IMR-90 (cell line): ENCODE results near the gene RNF144A. TPM values are rescaled to one million over a fixed set of nuclear protein-coding genes. Genes with fewer than 3 reads are reported as not detected.

Source experiments
- ATAC-seq: fragments of 200-7000 bp; cut with Tn5 transposase; 2 replicates; pipeline ENCODE4 v1.9.1; 2020; ENCODE audit warnings: low read depth, mild to moderate bottlenecking, moderate library complexity
- BruUV-seq: library from RNA; stranded (reverse); fragments of 400-500 nt; replicated peaks from 2 replicates; lab custom pipeline; 2021; lab: Mats Ljungman, UMichigan
- CTCF ChIA-PET: fragments of 300-600 bp; formaldehyde crosslinking; extraction: SDS; loops from one replicate; lab custom pipeline; 2021; ENCODE audit warnings: antibody characterized with exemption; lab: Yijun Ruan, JAX
- POLR2A ChIA-PET: fragments of 300-600 bp; sonication (Branson Sonifier 250); formaldehyde crosslinking; loops from one replicate; lab custom pipeline; 2022; ENCODE audit warnings: antibody characterized with exemption; ENCODE audit not compliant: unreplicated experiment; lab: Charles Lee
- DNase-seq: peaks from one replicate; pipeline ENCODE4 v3.0.0; 2013
- H2AFZ ChIP-seq: replicated peaks from 2 replicates; pipeline ENCODE3; 2013; ENCODE audit warnings: low read length, mild to moderate bottlenecking; ENCODE audit not compliant: poor library complexity
- H2AK5ac ChIP-seq: 2 replicates; pipeline ENCODE4 v1.6.1; 2013; ENCODE audit warnings: low read depth, low read length, inconsistent platforms
- H2AK9ac ChIP-seq: replicated peaks from 2 replicates; pipeline ENCODE3; 2013; ENCODE audit warnings: mild to moderate bottlenecking, low read depth, low read length, moderate library complexity; ENCODE audit not compliant: poor library complexity
- H2BK120ac ChIP-seq: 2 replicates; pipeline ENCODE4 v1.6.1; 2013; ENCODE audit warnings: low read depth, low read length, inconsistent platforms
- H2BK15ac ChIP-seq: 3 replicates; pipeline ENCODE4 v1.6.1; 2013; ENCODE audit warnings: low read depth, low read length, inconsistent platforms
- H2BK20ac ChIP-seq: 2 replicates; pipeline ENCODE4 v1.6.1; 2013; ENCODE audit warnings: low read depth, mild to moderate bottlenecking, inconsistent platforms, low read length, moderate library complexity
- H2BK5ac ChIP-seq: 2 replicates; pipeline ENCODE4 v1.6.1; 2013; ENCODE audit warnings: mild to moderate bottlenecking, low read depth, low read length, inconsistent platforms; ENCODE audit not compliant: poor library complexity, severe bottlenecking
- H3K14ac ChIP-seq: replicated peaks from 2 replicates; pipeline ENCODE4 v1.6.1; 2013; ENCODE audit warnings: low read depth, low read length, inconsistent platforms
- H3K18ac ChIP-seq: 2 replicates; pipeline ENCODE4 v1.6.1; 2013; ENCODE audit warnings: low read depth, low read length, control low read depth
- H3K23ac ChIP-seq: 2 replicates; pipeline ENCODE4 v1.6.1; 2013; ENCODE audit warnings: low read depth, low read length, inconsistent platforms
- H3K27ac ChIP-seq: 2 replicates; pipeline ENCODE4 v1.5.1; 2013; ENCODE audit warnings: mild to moderate bottlenecking, control low read depth, low read length; ENCODE audit not compliant: insufficient read depth
- H3K27me3 ChIP-seq: 2 replicates; pipeline ENCODE4 v1.6.1; 2013; ENCODE audit warnings: low read length; ENCODE audit not compliant: control insufficient read depth, insufficient read depth
- H3K36me3 ChIP-seq: 2 replicates; pipeline ENCODE4 v1.6.1; 2013; ENCODE audit warnings: low read length, mixed read lengths; ENCODE audit not compliant: control insufficient read depth, insufficient read depth
- H3K4ac ChIP-seq: 2 replicates; pipeline ENCODE4 v1.6.1; 2013; ENCODE audit warnings: low read depth, low read length, inconsistent platforms
- H3K4me1 ChIP-seq: 2 replicates; pipeline ENCODE4 v1.6.1; 2013; ENCODE audit warnings: low read length, mixed read lengths; ENCODE audit not compliant: control insufficient read depth, insufficient read depth
- H3K4me2 ChIP-seq: 2 replicates; pipeline ENCODE4 v1.6.1; 2013; ENCODE audit warnings: low read depth, mild to moderate bottlenecking, control low read depth, low read length, moderate library complexity
- H3K4me3 ChIP-seq: 2 replicates; pipeline ENCODE4 v1.5.1; 2013; ENCODE audit warnings: low read depth, mild to moderate bottlenecking, control low read depth, low read length, moderate library complexity; ENCODE audit not compliant: insufficient read depth
- H3K56ac ChIP-seq: 2 replicates; pipeline ENCODE4 v1.6.1; 2013; ENCODE audit warnings: low read length, inconsistent platforms; ENCODE audit not compliant: insufficient read depth; ENCODE audit errors: extremely low read depth
- H3K79me1 ChIP-seq, 2 experiments: 2 replicates each; pipeline ENCODE4 v1.6.1; 2013; ENCODE audit warnings: low read length in 2 of 2, inconsistent platforms in 1 of 2, low read depth in 1 of 2
- H3K9ac ChIP-seq: 2 replicates; pipeline ENCODE4 v1.6.1; 2013; ENCODE audit warnings: low read depth, low read length, control low read depth
- H3K9me1 ChIP-seq: 2 replicates; pipeline ENCODE4 v1.6.1; 2013; ENCODE audit warnings: low read length, inconsistent platforms; ENCODE audit not compliant: insufficient read depth
- H3K9me3 ChIP-seq: 2 replicates; pipeline ENCODE4 v1.6.1; 2013; ENCODE audit warnings: low read length; ENCODE audit not compliant: control insufficient read depth, insufficient read depth
- H4K20me1 ChIP-seq: 2 replicates; pipeline ENCODE4 v1.6.1; 2013; ENCODE audit warnings: low read length, inconsistent platforms; ENCODE audit not compliant: insufficient read depth
- H4K5ac ChIP-seq: 2 replicates; pipeline ENCODE4 v1.6.1; 2013; ENCODE audit warnings: mild to moderate bottlenecking, low read depth, low read length, control low read depth
- H4K8ac ChIP-seq, 2 experiments: 2 replicates each; pipeline ENCODE4 v1.6.1; 2013; ENCODE audit warnings: low read depth in 2 of 2, low read length in 2 of 2, control low read depth in 1 of 2, inconsistent platforms in 1 of 2
- H4K91ac ChIP-seq: 2 replicates; pipeline ENCODE4 v1.6.1; 2013; ENCODE audit warnings: low read depth, low read length, inconsistent platforms; ENCODE audit not compliant: insufficient read depth
- BHLHE40 ChIP-seq: fragments of 150-350 bp; IDR thresholded peaks from 2 replicates; pipeline ENCODE4 v1.6.1; 2016; ENCODE audit warnings: mild to moderate bottlenecking, low read depth, low read length
- CEBPB ChIP-seq: IDR thresholded peaks from 2 replicates; pipeline ENCODE4 v1.6.1; 2012; ENCODE audit warnings: low read depth, low read length, improper control_type of control experiment
- CHD1 ChIP-seq: IDR thresholded peaks from 2 replicates; pipeline ENCODE4 v1.6.1; 2012; ENCODE audit warnings: low read depth, low read length, improper control_type of control experiment
- FOS ChIP-seq: fragments of 150-350 bp; IDR thresholded peaks from 2 replicates; pipeline ENCODE4 v1.6.1; 2016; ENCODE audit warnings: low read depth, low read length
- MAFK ChIP-seq: IDR thresholded peaks from 2 replicates; pipeline ENCODE4 v1.6.1; 2012; ENCODE audit warnings: low read depth, low read length, improper control_type of control experiment
- MAZ ChIP-seq: IDR thresholded peaks from 2 replicates; pipeline ENCODE4 v1.6.1; 2012; ENCODE audit warnings: low read depth, mild to moderate bottlenecking, low read length, improper control_type of control experiment, moderate library complexity, borderline replicate concordance
- NFE2L2 ChIP-seq: fragments of 150-350 bp; IDR thresholded peaks from 2 replicates; pipeline ENCODE4 v1.6.1; 2016; ENCODE audit warnings: low read depth, mild to moderate bottlenecking, low read length
- POLR2A ChIP-seq: IDR thresholded peaks from 2 replicates; pipeline ENCODE4 v1.6.1; 2012; ENCODE audit warnings: mild to moderate bottlenecking, low read depth, low read length
- RAD21 ChIP-seq: IDR thresholded peaks from 2 replicates; pipeline ENCODE4 v1.6.1; 2012; ENCODE audit warnings: low read length, improper control_type of control experiment
- RCOR1 ChIP-seq: IDR thresholded peaks from 2 replicates; pipeline ENCODE4 v1.6.1; 2012; ENCODE audit warnings: mild to moderate bottlenecking, low read length, improper control_type of control experiment; ENCODE audit not compliant: insufficient replicate concordance
- RFX5 ChIP-seq: IDR thresholded peaks from 2 replicates; pipeline ENCODE4 v1.8.0; 2012; ENCODE audit warnings: low read depth, mild to moderate bottlenecking, low read length, moderate library complexity
- WGBS, 2 experiments: methylation state at CpG; one replicate each; pipeline versions ENCODE4 v1.1.5 to v1.1.7; 2013; ENCODE audit warnings: missing lambda C conversion rate in 2 of 2; ENCODE audit not compliant: insufficient read length in 1 of 2; ENCODE audit errors: extremely low coverage in 2 of 2; 5-methylcytosine and 5-hydroxymethylcytosine counted together
- dilution Hi-C: fragments of 300-500 bp; cut with HindIII; formaldehyde crosslinking; loops from one replicate; pipeline ENCODE4 v1.14.3; 2018; ENCODE audit warnings: low sequenced_read_pairs; ENCODE audit not compliant: unreplicated experiment
- in situ Hi-C: fragments of 300-500 bp; cut with MboI; formaldehyde crosslinking; loops from 3 replicates; pipeline ENCODE4 v1.14.3; 2019; ENCODE audit warnings: low sequenced_read_pairs, inconsistent platforms, mixed read lengths
- intact Hi-C: fragments of 100-400 bp; cut with micrococcal nuclease; formaldehyde crosslinking; loops from 2 replicates; pipeline ENCODE4 v1.10.0; 2022
- polyA plus RNA-seq, 3 experiments: library from polyadenylated mRNA; depleted of rRNA; stranded (reverse); fragments of >200 nt; gene quantifications; 2 replicates each; pipeline ENCODE4 v1.2.3, GENCODE V29; 2012; ENCODE audit warnings: low replicate concordance in 1 of 3
- total RNA-seq: library from RNA; depleted of rRNA; stranded (reverse); fragments of >200 nt; gene quantifications from 2 replicates; pipeline ENCODE4 v1.2.3, GENCODE V29; 2012
- TF ChIP-seq, protein P1 (sequence below): conservative IDR thresholded peaks from 2 replicates; pipeline ENCODE4 v1.5.1; 2012; ENCODE audit warnings: mild to moderate bottlenecking, low read depth, low read length, improper control_type of control experiment
- TF ChIP-seq, protein P2 (sequence below): fragments of 150-350 bp; IDR thresholded peaks from 2 replicates; pipeline ENCODE4 v1.6.1; 2017; ENCODE audit warnings: mild to moderate bottlenecking, antibody characterized with exemption, low read length, low read depth
- TF ChIP-seq, protein P3 (sequence below): fragments of 150-350 bp; IDR thresholded peaks from 2 replicates; pipeline ENCODE4 v1.6.1; 2016; ENCODE audit warnings: low read depth, mild to moderate bottlenecking, low read length, moderate library complexity, borderline replicate concordance

The RNF144A gene
- total and polyA plus RNA-seq, 2 of the 4 experiments (the other 2 are of a cell fraction), result 0.18 to 0.26 TPM

DNA sequence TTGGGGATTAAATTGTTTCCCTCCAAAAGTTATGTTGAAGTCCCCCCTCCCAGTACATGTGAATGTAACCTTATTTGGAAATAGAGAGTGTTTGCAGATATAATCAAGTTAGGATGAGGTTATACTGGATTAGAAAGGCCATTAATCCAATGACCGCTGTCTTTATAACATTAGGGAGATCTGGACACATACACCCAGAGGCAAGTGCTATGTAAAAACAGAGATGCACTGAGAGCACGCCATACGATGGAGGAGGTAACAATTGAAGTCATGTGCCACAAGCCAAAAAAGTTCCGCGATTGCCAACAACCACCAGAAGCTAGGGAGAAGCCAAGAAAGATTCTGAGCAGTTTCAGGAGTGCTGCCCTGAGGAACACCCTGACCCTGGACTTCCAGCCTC, 153.3 kb downstream of the RNF144A start:
- Histone ChIP-seq H3K9me1 (no peaks in the 10 kb centered on the region), H3K9me3 (no peaks in the 10 kb centered on the region), H3K4me3 (no peak overlapping the region), H4K20me1 (no peaks in the 10 kb centered on the region), H3K18ac (no peak overlapping the region), H3K36me3 (no peaks in the 10 kb centered on the region), H4K91ac (no peak overlapping the region), H3K56ac (no peak overlapping the region), H2BK120ac (no peak overlapping the region), H4K8ac (no peak overlapping the region), H2BK15ac (no peak overlapping the region), H3K9ac (no peak overlapping the region), H3K27ac (no peak overlapping the region), H2AK9ac (no peak overlapping the region), H2AFZ (no peak overlapping the region), H2BK5ac (no peak overlapping the region), H3K4me2 (no peak overlapping the region), H3K79me1 (no peaks in the 10 kb centered on the region), H3K14ac (no peak overlapping the region), H2AK5ac (no peak overlapping the region), H3K4ac (no peak overlapping the region), H2BK20ac (no peak overlapping the region), H3K23ac (no peak overlapping the region), H3K27me3 (no peaks in the 10 kb centered on the region), H3K4me1 (no peaks in the 10 kb centered on the region), H4K5ac (no peak overlapping the region)
- ATAC-seq (no peak), DNase-seq (no peak)
- in situ Hi-C loops (no loop called here), intact Hi-C loops (no loop called here), dilution Hi-C loops (no loop called here)
- BruUV-seq, result no TSS peak
- 67% methylated on average over 2 of the region's 5 CpGs; no CpG with 5 or more reads in 1 of the 2 experiments for WGBS, 2 experiments
- ChIA-PET CTCF (no interaction called here), POLR2A (no interaction called here)
- TF ChIP-seq BHLHE40 (no peak), MAZ (no peak), CEBPB (no peak), RFX5 (no peak), RCOR1 (no peak), CHD1 (no peak), MAFK (no peak), RAD21 (no peak), FOS (no peak), NFE2L2 (no peak), POLR2A (no peak)
- TF ChIP-seq, protein P1, sequence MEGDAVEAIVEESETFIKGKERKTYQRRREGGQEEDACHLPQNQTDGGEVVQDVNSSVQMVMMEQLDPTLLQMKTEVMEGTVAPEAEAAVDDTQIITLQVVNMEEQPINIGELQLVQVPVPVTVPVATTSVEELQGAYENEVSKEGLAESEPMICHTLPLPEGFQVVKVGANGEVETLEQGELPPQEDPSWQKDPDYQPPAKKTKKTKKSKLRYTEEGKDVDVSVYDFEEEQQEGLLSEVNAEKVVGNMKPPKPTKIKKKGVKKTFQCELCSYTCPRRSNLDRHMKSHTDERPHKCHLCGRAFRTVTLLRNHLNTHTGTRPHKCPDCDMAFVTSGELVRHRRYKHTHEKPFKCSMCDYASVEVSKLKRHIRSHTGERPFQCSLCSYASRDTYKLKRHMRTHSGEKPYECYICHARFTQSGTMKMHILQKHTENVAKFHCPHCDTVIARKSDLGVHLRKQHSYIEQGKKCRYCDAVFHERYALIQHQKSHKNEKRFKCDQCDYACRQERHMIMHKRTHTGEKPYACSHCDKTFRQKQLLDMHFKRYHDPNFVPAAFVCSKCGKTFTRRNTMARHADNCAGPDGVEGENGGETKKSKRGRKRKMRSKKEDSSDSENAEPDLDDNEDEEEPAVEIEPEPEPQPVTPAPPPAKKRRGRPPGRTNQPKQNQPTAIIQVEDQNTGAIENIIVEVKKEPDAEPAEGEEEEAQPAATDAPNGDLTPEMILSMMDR, result no peak
- TF ChIP-seq, protein P2, sequence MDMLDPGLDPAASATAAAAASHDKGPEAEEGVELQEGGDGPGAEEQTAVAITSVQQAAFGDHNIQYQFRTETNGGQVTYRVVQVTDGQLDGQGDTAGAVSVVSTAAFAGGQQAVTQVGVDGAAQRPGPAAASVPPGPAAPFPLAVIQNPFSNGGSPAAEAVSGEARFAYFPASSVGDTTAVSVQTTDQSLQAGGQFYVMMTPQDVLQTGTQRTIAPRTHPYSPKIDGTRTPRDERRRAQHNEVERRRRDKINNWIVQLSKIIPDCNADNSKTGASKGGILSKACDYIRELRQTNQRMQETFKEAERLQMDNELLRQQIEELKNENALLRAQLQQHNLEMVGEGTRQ, result no peak
- TF ChIP-seq, protein P3, sequence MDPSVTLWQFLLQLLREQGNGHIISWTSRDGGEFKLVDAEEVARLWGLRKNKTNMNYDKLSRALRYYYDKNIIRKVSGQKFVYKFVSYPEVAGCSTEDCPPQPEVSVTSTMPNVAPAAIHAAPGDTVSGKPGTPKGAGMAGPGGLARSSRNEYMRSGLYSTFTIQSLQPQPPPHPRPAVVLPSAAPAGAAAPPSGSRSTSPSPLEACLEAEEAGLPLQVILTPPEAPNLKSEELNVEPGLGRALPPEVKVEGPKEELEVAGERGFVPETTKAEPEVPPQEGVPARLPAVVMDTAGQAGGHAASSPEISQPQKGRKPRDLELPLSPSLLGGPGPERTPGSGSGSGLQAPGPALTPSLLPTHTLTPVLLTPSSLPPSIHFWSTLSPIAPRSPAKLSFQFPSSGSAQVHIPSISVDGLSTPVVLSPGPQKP, result no peak
